Breast epithelium (tissue), 4 donors: ENCODE data around the gene PEX7. TPM values are rescaled to one million over a fixed set of nuclear protein-coding genes. Genes with fewer than 3 reads are reported as not detected.

Source experiments
- DNase-seq, 2 donors: peaks; one replicate each; pipeline ENCODE4 v3.0.0-alpha.2; 2019; ENCODE audit warnings: low spot score in 2 of 2
- H3K27ac ChIP-seq, 2 donors: fragments of 200-600 bp; sonication (generic) in 1 of 2; one replicate each; pipeline ENCODE4 v1.5.1; 2016 to 2019; ENCODE audit warnings: mild to moderate bottlenecking in 1 of 2
- H3K27me3 ChIP-seq, 2 donors: fragments of 200-600 bp; sonication (generic) in 1 of 2; one replicate each; pipeline versions ENCODE4 v1.5.1 to v1.6.0; 2017 to 2019; ENCODE audit warnings: control low read depth in 1 of 2, mild to moderate bottlenecking in 1 of 2
- H3K36me3 ChIP-seq: fragments of 200-600 bp; one replicate; pipeline ENCODE4 v1.5.1; 2019
- H3K4me1 ChIP-seq, 2 donors: fragments of 200-600 bp; sonication (generic); one replicate each; pipeline ENCODE4 v1.5.1; 2016 to 2019; ENCODE audit warnings: control low read depth in 1 of 2
- H3K4me3 ChIP-seq, 3 donors: fragments of 200-600 bp; sonication (generic); 1 replicate in 2 of 3; 2 replicates in 1 of 3; pipeline ENCODE4 v1.5.1; 2016 to 2019; ENCODE audit warnings: mild to moderate bottlenecking in 3 of 3, moderate library complexity in 2 of 3
- H3K9me3 ChIP-seq, 2 donors: fragments of 200-600 bp; sonication (generic) in 1 of 2; one replicate each; pipeline ENCODE4 v1.5.1; 2016 to 2019; ENCODE audit warnings: control low read depth in 1 of 2
- POLR2A ChIP-seq: fragments of 450-650 bp; IDR thresholded peaks from one replicate; pipeline ENCODE4 v1.6.1; 2016; ENCODE audit warnings: antibody characterized with exemption, mild to moderate bottlenecking, moderate library complexity
- POLR2AphosphoS5 ChIP-seq, 3 donors: sonication (generic); formaldehyde crosslinking; IDR thresholded peaks; one replicate each; pipeline ENCODE4 v1.6.1; 2017; ENCODE audit warnings: antibody characterized with exemption in 3 of 3
- intact Hi-C: fragments of 100-400 bp; cut with DNase I; formaldehyde crosslinking; loops from one replicate; pipeline ENCODE4 v1.15.1; 2023; ENCODE audit warnings: low total_unique reads
- total RNA-seq, 3 donors: library from RNA; depleted of rRNA; stranded (reverse); fragments of >200 nt; gene quantifications; one replicate each; pipeline ENCODE4 v1.1.0, GENCODE V29; 2016
- TF ChIP-seq, protein P1 (sequence below), 3 donors: fragments of 450-650 bp; IDR thresholded peaks; one replicate each; pipeline ENCODE4 v1.5.1; 2016 to 2017; ENCODE audit warnings: antibody characterized with exemption in 3 of 3, mild to moderate bottlenecking in 3 of 3, moderate library complexity in 3 of 3

PEX7 gene
- total RNA-seq, 3 donors from 2014 or later, result 8.2 to 20.0 (median 19.3) TPM

DNA sequence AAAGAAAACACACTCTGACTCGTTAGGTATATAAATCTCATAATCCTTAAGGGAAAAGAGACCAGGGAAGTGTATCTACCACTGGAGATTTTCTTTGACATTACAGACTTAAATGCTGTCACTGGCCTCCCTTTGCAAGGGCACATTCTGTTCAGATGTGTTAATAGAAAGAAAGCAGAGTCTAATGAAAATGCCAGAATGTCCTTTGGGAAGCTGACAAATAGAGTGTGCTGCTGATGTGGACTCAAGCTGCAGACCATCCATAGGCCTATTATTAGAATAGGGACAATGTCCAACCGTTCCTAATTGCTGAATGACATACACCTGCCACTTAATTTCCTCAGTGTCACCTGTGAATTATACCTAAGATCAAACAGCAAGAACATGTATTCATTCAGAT, 140.9 kb downstream of the PEX7 start:
- TF ChIP-seq, protein P1, sequence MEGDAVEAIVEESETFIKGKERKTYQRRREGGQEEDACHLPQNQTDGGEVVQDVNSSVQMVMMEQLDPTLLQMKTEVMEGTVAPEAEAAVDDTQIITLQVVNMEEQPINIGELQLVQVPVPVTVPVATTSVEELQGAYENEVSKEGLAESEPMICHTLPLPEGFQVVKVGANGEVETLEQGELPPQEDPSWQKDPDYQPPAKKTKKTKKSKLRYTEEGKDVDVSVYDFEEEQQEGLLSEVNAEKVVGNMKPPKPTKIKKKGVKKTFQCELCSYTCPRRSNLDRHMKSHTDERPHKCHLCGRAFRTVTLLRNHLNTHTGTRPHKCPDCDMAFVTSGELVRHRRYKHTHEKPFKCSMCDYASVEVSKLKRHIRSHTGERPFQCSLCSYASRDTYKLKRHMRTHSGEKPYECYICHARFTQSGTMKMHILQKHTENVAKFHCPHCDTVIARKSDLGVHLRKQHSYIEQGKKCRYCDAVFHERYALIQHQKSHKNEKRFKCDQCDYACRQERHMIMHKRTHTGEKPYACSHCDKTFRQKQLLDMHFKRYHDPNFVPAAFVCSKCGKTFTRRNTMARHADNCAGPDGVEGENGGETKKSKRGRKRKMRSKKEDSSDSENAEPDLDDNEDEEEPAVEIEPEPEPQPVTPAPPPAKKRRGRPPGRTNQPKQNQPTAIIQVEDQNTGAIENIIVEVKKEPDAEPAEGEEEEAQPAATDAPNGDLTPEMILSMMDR (IDR thresholded peaks at IDR 0.05), result no peak
- TF ChIP-seq POLR2A, result no peak
- TF ChIP-seq POLR2AphosphoS5 (IDR thresholded peaks at IDR 0.05), result no peak
- Histone ChIP-seq H3K36me3 (no peaks in the 10 kb centered on the region), H3K27me3 (no peaks in the 10 kb centered on the region), H3K4me1 (no peaks in the 10 kb centered on the region), H3K9me3 (no peaks in the 10 kb centered on the region), H3K27ac (no peak overlapping the region), H3K4me3 (no peak overlapping the region)
- intact Hi-C loops, result no loop called here
- no peak for DNase-seq

Other genes with a start within 250 kb of the PEX7 start
- 10 to 100 TPM; 18.6 to 40.0 (median 33.2) TPM for gene MAP3K5, start 30.1 kb upstream of the PEX7 start, total RNA-seq
- gene SLC35D3, start 99.7 kb downstream of the PEX7 start, total RNA-seq, result not detected
- 10 to 100 TPM in 2 of 3 donors, 1 to 10 TPM in 1; 1.6 to 69.8 (median 49.2) TPM for gene IL20RA, start 222.4 kb downstream of the PEX7 start, total RNA-seq